Activated CD8-positive, alpha-beta memory T cell treated with anti-CD3 and anti-CD28 coated beads, Interleukin-2, amount 10 ng/mL, durations not matched to agents 7 days and 5 days (primary cell): ENCODE data around the gene TRIM26. TPM values are rescaled to one million over a fixed set of nuclear protein-coding genes. Genes with fewer than 3 reads are reported as not detected.

Source experiments
- ATAC-seq: fragments of 150-1000 bp; cut with Tn5 transposase; one replicate; pipeline ENCODE4 v1.10.0; 2021; ENCODE audit warnings: moderate library complexity
- CTCF ChIA-PET: fragments of 350-600 bp; sonication (Branson Sonifier 250); formaldehyde crosslinking; loops from one replicate; lab custom pipeline; 2021; ENCODE audit warnings: antibody characterized with exemption; lab: Charles Lee
- DNase-seq: peaks from one replicate; pipeline ENCODE4 v3.0.0-alpha.2; 2020
- H3K27ac Mint-ChIP-seq: one replicate; pipeline ENCODE4 v1.8.0; 2021; ENCODE audit warnings: mild to moderate bottlenecking, mixed read lengths
- H3K27me3 Mint-ChIP-seq: one replicate; pipeline ENCODE4 v1.8.0; 2021; ENCODE audit warnings: mixed read lengths
- H3K36me3 Mint-ChIP-seq: one replicate; pipeline ENCODE4 v1.8.0; 2021; ENCODE audit warnings: mild to moderate bottlenecking, mixed read lengths
- H3K4me1 Mint-ChIP-seq: one replicate; pipeline ENCODE4 v1.8.0; 2021; ENCODE audit warnings: mixed read lengths
- H3K4me3 Mint-ChIP-seq: one replicate; pipeline ENCODE4 v1.8.0; 2021; ENCODE audit warnings: mild to moderate bottlenecking, moderate library complexity, mixed read lengths
- H3K9me3 Mint-ChIP-seq: one replicate; pipeline ENCODE4 v1.8.0; 2022; ENCODE audit warnings: low read depth, mixed read lengths
- total RNA-seq, 2 experiments: library from RNA; stranded (reverse); gene quantifications; one replicate each; pipeline ENCODE4 v1.2.3, GENCODE V29; 2021

Gene TRIM26
- total RNA-seq, 2 experiments from 2014 or later: 112 to 115 TPM

DNA sequence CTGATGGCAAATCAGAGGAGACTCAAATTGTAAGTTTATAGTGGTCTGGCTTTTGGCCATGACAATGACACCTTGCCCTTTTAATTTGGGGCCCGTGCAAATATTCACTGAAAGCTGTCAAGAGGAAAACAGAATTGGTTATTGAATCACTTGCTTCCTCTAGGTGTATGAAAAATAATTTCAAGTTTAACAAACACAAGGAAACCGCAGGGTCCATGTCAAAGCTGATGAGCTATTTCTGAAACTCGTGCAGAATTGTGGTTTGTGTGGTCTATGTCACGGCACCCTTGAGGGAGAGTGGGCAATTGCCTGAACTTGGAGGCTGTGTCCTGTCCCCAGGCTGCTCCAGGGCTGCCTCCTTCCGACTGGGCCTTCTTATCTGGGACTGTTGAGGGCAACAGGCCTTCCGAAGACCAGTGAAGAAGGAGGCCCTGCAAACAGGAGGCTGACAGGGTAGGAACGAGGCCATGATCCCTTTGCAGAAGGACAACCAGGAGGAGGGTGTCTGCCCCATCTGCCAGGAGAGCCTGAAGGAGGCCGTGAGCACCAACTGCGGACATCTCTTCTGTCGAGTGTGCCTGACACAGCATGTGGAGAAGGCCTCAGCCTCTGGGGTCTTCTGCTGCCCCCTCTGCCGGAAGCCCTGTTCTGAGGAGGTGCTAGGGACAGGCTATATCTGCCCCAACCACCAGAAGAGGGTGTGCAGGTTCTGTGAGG, 76.5 kb downstream of the TRIM26 start:
- peak; percentile 48 for DNase-seq
- no peak overlapping the region for H3K27ac Mint-ChIP-seq
- no peak overlapping the region for H3K4me3 Mint-ChIP-seq
- no peaks in the 10 kb centered on the region for H3K9me3 Mint-ChIP-seq
- peak; percentile 45 for ATAC-seq
- peaks cover 71% of the 10 kb centered on the region for H3K27me3 Mint-ChIP-seq
- CTCF ChIA-PET: interaction anchor here (1.2 to 9.2 kb wide), 2 partner anchors 12 to 33 kb away, joined by 3 to 234 read pairs; no protein-coding TSS in a partner anchor
- H3K4me1 Mint-ChIP-seq: peaks cover 13% of the 10 kb centered on the region
- H3K36me3 Mint-ChIP-seq: no peaks in the 10 kb centered on the region

DNA sequence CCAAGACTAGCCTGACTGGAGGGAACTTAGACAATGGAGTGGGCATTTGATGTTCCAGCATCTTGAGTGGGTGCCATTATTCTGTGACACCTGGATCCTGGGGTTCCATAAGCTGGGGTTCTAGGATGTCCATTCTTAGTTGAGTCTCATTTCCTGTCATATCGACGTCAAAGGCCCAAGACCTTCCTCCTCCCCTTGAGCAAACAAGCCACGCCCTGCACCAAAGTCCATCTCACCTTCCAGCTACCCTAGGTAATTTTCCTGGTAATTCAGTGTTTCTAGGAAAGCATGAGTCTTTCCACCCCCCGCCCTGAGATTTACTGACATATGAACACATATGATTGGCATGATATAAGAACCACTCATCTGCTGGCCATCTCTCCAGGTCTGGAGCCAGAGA, 77.4 kb downstream of the TRIM26 start, which contains the start of gene TRIM40:
TRIM40 (plus strand) TSS at position 384 of the 400 bp plus-strand sequence. CDS start 897 bp downstream, outside the sequence.
- CTCF ChIA-PET: interaction anchor here (1.3 to 9.2 kb wide), 2 partner anchors 32 to 38 kb away, joined by 4 to 234 read pairs; no protein-coding TSS in a partner anchor
- peaks cover 17% of the 10 kb centered on the region for H3K4me1 Mint-ChIP-seq
- no peak within 1 kb of the TSS for H3K27ac Mint-ChIP-seq
- no peak for ATAC-seq
- H3K9me3 Mint-ChIP-seq: no peaks in the 10 kb centered on the region
- no peak within 1 kb of the TSS for H3K4me3 Mint-ChIP-seq
- no peaks in the 10 kb centered on the region for H3K36me3 Mint-ChIP-seq
- H3K27me3 Mint-ChIP-seq: peaks cover 71% of the 10 kb centered on the region
- DNase-seq: no peak

DNA sequence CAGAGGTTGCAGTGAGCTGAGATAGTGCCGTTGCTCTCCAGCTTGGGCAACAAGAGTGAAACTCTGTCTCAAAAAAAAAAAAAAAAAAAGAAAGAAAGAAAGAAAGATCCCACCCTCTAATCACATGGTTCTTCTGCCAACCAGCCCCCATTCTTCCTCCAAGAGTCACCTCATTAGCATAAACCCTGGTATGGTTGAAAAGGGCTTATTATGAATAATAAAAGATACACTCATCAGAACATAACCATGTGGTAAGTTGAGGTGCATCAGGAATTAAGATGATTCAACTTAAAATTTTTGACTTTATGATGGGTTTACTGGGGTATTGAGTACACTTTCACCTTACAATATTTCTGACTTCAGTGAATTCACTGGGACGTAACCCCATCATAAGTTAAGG, 78.1 kb downstream of the TRIM26 start:
- Mint-ChIP-seq H3K36me3 (no peaks in the 10 kb centered on the region), H3K4me3 (no peak overlapping the region), H3K9me3 (no peaks in the 10 kb centered on the region), H3K27me3 (peaks cover 73% of the 10 kb centered on the region), H3K4me1 (peaks cover 23% of the 10 kb centered on the region), H3K27ac (no peak overlapping the region)
- CTCF ChIA-PET: interaction anchor here (1.3 to 9.2 kb wide), 2 partner anchors 31 to 37 kb away, joined by 4 to 234 read pairs; no protein-coding TSS in a partner anchor
- ATAC-seq (no peak), DNase-seq (no peak)

Other genes with a start within 250 kb of the TRIM26 start
- 10 to 100 TPM; 49.6 to 53.8 TPM for gene POLR1H, start 152.1 kb downstream of the TRIM26 start, total RNA-seq
- 10 to 100 TPM; 49.5 to 50.4 TPM for gene PPP1R11, start 146.2 kb downstream of the TRIM26 start, total RNA-seq
- not detected for gene RNF39, start 137.6 kb downstream of the TRIM26 start, total RNA-seq
- gene TRIM31, start 100.3 kb downstream of the TRIM26 start, total RNA-seq: not detected
- gene TRIM40, start 77.3 kb downstream of the TRIM26 start, total RNA-seq: not detected
- not detected for gene TRIM10, start 52.2 kb downstream of the TRIM26 start, total RNA-seq
- gene TRIM15, start 49.9 kb downstream of the TRIM26 start, total RNA-seq: not detected
- 10 to 100 TPM; 13.6 to 16.4 TPM for gene TRIM39, start 113.5 kb upstream of the TRIM26 start, total RNA-seq
- 10 to 100 TPM; 37.7 to 44.0 TPM for gene RPP21, start 131.8 kb upstream of the TRIM26 start, total RNA-seq